Hematopoietic multipotent progenitor cell treated with erythropoietin and hydrocortisone succinate and interleukin-3 and kit ligand, for 6 days (in vitro differentiated cells): ENCODE data around the gene ZNF385B.

ENCODE experiments used
- DNase-seq: peaks from one replicate; pipeline ENCODE4 v3.0.0-alpha.2; 2015

ZNF385B gene

DNA sequence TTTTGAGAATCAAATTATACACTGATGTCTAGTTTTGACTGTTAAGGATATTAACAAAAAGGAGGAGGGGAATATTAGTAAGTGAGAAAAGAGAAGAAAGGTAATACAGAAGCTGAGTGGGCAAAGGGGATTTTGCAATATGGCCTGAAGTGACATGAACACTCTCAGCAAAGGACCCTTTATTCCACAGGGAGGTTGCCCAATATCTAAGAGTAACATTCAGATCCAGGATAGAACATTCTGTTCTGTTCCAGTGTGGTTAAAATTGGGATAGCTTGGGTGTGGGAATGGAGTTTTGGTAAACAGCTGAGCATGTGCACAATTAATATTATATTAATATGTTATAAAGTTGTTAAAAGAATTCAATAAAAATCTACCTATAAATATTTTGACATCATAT is 120.1 kb downstream of the ZNF385B start:
- no peak for DNase-seq

DNA sequence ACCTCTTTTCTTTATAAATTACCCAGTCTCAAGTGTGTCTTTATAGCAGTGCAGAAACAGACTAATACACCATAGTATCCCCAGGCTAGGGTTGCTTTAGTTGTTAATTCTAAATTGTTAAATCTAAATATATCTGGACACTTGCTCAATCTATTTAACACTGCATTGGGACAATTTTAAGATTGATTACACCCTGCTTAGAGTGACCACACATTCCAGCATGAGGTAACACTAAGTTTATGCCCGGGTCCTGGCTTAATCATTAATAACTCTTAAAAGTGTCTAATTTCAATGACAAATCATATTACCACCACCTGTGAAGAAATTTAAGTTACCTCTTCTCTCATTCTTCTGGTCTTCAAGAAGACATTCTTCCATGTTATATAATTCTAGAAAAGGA is 131.4 kb downstream of the ZNF385B start:
- no peak for DNase-seq

DNA sequence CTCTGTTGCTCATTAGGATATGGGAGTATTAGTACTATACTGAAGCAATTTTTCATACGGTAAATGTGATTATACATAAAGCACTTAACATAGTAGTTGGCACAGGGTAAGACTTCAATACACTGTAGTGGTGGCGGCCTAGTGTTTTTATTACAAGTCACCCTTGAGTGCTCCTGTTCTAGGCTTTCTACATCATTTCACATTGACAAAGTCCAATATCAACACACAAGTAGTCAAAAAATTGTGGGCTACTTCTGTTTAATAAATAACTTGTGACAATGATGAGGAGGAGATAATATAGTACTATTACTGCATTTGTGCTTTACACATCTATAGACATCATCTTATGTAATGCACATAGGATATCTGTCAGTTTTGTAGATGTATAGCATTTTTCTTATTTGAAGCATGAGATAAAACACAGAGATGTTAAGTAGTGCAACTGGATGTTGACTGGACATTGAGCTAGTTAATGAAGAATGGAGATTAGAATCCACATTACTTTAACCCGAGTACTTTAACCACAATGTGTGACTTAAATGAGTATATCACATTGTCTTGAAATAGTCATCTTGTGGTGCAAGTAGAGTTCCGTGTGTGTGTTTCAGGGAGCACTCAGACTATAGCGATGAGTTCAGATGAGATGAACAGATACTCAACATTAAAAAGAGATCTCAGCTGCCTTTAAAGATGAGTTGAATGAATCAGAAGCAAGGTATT is 134.8 kb downstream of the ZNF385B start:
- DNase-seq, result no peak

GRCh38 chr2:179724403-179724802 is 137.0 kb downstream of the ZNF385B start:
- no peak for DNase-seq

DNA sequence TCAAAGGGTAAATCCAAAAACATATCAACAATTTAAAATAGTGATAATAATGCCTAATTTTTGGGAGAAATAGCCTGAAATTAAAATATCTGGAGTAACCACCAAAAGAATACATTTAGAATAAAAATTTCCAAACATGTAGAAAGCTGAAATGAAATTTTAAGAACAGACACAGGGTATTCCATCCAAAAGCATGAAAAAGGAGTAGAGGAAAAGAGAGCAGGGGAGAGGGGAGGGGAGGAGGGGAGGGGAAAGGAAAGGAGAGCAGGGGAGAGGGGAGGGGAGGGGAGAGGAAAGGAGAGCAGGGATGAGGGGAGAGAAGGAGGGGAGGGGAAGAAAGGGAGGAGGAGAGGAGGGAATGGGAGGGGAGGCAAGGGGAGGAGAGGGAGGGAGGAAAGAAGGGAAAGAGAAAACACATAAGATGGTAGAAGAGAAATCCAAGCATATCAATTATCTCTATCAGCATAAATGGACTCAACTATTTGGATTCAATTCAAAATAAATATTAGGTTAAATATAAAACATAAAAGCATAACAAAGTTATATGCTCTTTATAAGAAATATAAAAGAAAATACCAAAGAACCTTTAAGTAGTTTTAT is 141.1 kb downstream of the ZNF385B start:
- no peak for DNase-seq

GRCh38 chr2:179715871-179716270 is 145.5 kb downstream of the ZNF385B start:
- DNase-seq, result no peak

DNA sequence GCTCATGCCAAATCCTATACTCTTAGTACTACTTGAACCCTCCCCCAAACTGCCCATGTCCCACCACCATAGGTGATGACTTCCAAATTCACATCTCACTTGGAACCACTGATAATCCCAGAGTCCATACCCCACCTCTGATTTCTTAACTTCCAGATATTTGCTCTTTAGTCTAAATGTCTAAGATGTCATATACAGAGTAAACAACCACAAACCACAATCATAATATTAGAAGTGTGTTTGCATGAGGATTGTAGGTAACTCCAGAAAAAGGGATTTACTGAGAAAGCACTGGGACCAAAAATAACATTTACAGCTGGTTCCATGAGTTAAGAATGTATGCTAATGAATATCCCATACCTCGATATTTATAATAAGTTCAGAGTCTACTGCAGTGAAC is 146.2 kb downstream of the ZNF385B start:
- no peak for DNase-seq

GRCh38 chr2:179712825-179713224 is 148.6 kb downstream of the ZNF385B start:
- DNase-seq, result no peak

GRCh38 chr2:179711375-179711774 is 150.0 kb downstream of the ZNF385B start:
- DNase-seq, result no peak

DNA sequence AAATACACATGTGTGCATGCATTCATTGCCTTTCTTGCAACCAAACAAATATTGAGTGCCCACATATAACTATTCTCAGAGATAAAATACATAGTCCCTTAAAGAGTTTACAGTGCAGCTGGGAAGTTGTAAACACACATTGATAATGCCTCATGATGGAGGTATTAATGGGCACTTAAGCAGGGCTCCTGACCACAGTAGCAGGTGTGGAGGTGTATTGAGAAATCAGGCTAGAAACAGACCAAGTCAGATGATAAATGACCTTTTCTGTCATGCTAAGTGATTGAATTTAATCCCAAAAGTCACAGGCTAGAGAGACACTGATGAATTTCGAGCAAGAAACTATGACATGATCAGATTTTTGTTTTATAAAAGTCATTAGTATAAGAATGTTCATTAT is 157.7 kb downstream of the ZNF385B start:
- DNase-seq, result no peak

DNA sequence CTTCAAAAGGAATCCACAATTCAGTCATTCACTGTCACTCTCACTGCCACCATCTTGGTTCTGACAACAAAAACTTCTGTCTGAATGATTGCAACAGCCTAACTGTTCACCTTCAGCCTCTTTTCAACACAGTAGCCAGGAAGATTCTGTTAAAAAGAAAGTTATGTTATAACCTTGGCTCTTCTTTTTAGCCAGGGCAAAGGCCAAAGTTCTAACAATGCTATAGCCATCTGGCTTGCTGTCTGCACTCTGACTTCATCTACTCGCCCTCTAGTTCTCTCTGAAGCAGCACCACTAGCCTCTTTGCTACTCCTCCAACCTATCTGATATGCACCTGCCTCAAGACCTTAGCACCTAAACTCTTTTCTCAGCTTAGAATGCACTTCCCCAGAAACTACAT is 158.5 kb downstream of the ZNF385B start:
- DNase-seq, result no peak

DNA sequence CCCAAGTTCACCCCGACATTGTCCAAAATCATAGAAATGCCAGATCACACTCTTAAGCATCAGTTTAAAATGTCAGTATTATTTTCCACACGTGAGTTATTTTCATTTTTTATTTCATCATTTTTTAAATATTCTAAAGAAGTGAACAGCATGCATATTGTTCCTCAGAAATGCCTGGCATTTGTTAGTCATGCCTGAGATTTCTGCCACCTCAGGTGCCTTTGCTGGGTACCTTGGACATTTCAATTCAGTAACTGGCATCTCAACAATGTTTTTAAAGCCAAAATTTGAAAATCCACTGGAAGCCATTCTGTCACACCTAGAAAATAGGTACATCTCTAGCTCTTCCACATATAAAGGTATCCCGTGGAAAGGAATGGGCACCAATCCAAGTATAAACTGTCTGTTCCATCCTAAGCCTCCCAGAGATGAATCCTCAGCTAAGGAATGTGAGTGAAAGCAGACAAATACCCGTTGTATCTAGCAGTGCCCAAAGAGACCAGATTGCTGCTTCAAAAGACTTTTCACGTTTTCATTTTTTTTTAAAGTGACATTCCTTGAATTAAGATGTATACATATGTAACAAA is 159.8 kb downstream of the ZNF385B start:
- no peak for DNase-seq

DNA sequence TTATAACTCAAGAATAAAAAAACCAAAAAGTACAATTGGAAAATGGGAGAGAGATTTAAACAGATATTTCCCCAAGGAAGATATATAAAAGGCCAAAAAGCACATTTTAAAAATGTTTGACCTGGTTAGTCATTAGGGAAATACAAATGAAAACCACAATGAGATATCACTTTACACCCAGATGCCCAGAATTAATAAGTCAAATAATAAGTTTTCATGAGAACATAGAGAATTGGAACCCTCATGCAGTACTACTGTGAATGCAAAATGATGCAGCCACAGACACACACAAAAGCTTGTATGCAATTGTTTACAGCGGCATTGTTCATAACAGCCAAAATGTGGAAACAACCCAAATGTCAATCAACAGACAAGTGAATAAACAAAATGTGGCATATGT is 165.9 kb downstream of the ZNF385B start:
- DNase-seq, result no peak

- no peak for DNase-seq
These were observed 166.4 kb downstream of the ZNF385B start for GRCh38 chr2:179694963-179695362.

DNA sequence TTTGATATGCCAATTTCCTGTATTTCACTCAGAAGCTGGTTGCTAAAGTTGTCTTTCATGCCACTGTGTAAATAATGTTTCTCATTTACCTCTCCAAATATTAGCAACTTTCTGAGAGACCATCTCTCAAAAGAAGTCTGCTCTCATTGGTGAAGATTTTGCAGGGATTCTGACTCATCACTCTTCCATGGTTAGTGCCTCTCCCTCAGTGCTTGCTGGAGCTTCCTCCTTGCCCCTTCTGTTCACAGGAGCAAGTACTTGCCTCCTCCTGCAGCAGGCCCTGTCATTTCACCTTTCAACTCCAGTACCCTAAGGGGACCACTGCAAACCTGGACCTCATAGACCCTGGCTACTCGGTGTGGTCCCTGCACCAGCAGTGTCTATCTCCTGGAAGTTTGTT is 168.8 kb downstream of the ZNF385B start:
- no peak for DNase-seq

DNA sequence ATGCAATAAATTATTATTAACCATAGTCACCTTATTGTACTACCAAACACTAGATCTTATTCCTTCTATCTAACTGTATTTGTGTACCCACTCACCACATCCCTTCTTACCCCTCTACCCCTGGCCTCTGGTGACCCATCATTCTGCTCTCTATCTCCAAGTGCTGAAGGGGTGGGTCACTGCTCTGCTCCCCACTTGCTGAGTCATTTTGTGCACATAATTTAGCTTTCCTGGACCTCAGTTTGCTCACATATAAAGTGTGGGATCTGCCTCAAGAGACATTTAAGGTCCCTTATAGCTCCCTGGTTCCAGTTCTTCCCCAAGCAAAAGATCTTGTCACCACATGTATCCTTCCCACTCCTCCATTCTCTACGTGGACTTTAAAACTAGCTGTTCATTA is 169.4 kb downstream of the ZNF385B start:
- DNase-seq, result no peak

DNA sequence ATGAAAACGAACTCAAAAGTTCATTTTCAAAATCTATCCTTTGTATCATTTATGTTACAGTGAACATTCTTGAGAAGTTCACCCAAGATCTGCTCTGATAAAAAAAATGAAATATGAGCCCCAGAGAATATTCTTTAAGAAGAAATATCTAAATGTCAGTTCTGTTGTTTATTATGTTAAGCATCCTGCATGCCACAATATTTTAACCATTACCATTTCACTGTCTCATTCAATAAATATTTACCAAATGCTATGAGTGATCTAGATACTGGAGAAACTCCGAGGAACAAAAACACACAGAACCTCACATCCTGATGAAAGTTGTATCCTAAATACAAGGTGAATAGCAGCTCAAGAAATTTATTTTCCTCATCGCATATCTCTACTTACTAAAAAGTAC is 170.2 kb downstream of the ZNF385B start:
- DNase-seq, result no peak

GRCh38 chr2:179686718-179687342 is 174.6 kb downstream of the ZNF385B start:
- DNase-seq, result no peak

- DNase-seq, result no peak
These were observed 175.3 kb downstream of the ZNF385B start for GRCh38 chr2:179686069-179686468.

DNA sequence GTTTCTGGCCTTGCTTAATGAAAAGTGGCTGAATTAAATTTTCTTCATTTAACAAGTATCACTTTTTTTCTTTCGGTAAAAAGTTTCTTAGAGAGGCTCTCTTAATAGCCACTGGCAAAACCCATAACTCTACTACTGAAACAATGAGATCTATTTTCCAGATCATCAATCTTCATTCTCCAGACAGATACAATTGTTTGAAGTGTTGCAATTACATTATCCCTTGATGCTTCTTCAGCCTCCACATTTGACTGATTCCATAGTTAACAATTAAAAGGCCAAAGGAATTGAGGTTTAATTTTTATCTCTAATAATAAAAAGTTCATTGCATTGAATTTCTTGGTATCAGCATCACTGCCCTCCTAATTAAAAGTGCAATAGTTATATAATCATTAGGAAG is 176.3 kb downstream of the ZNF385B start:
- DNase-seq, result no peak

DNA sequence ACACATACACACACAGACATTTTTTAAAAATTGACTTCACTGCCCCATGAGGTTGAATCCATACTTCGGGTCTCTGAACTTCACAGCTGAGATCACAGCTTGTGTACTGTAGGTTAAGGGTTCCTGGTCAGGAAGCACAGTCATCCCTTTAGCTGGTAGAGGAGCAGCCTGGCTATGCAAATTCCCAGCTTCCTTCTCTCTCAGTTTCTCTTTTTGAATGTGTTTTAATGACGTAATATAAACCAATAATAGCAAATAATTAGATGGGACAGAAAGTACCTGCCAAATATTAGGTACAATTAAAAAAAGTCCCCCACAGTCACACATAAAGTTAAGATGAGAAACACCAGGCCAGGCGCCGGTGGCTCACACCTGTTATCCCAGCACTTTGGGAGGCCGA is 178.7 kb downstream of the ZNF385B start:
- DNase-seq, result no peak

DNA sequence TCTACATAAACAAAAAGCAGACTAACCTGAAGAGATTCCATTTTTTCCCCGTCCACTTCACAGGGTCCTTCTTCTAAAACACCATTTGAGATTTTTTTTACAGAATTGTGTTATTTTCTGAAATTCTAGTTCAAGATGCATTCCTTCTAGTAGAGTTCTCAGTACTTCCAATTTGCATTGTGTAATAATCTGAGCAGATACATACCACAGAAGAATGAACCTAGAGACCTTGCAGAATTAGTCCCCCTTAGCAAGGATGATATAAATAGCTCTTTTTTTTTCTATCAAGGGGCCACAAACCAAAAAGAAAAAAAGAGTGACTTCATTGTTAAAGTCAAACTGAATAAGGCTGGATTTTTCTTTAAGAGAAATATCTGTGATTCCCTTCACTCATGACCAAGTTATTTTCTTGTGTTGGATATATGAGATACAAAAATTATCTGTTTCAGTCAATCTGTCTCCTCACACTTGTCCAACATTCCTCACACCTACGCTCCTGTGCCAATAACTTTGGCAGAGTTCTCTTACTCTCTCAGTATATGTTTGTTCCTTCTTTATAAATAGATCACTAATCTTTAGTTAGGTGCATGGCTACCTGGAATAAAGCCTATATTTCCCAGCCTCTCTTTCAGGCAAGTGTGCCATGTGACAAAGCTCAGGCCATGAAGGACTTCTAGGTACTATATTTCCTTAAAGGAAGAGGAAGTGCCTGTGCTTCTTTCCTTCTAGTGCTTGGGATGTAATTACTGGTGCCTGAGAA is 183.5 kb downstream of the ZNF385B start:
- no peak for DNase-seq

- DNase-seq, result no peak
These were observed 184.2 kb downstream of the ZNF385B start for GRCh38 chr2:179677077-179677688.
